IMR-90 (cell line): ENCODE data around the gene CFAP90. TPM values are rescaled to one million over a fixed set of nuclear protein-coding genes. Genes with fewer than 3 reads are reported as not detected.

Experiments
- ATAC-seq: fragments of 200-7000 bp; cut with Tn5 transposase; 2 replicates; pipeline ENCODE4 v1.9.1; 2020; ENCODE audit warnings: low read depth, mild to moderate bottlenecking, moderate library complexity
- BruUV-seq: library from RNA; stranded (reverse); fragments of 400-500 nt; replicated peaks from 2 replicates; lab custom pipeline; 2021; lab: Mats Ljungman, UMichigan
- CTCF ChIA-PET: fragments of 300-600 bp; formaldehyde crosslinking; extraction: SDS; loops from one replicate; lab custom pipeline; 2021; ENCODE audit warnings: antibody characterized with exemption; lab: Yijun Ruan, JAX
- POLR2A ChIA-PET: fragments of 300-600 bp; sonication (Branson Sonifier 250); formaldehyde crosslinking; loops from one replicate; lab custom pipeline; 2022; ENCODE audit warnings: antibody characterized with exemption; ENCODE audit not compliant: unreplicated experiment; lab: Charles Lee
- DNase-seq: peaks from one replicate; pipeline ENCODE4 v3.0.0; 2013
- H2AFZ ChIP-seq: replicated peaks from 2 replicates; pipeline ENCODE3; 2013; ENCODE audit warnings: low read length, mild to moderate bottlenecking; ENCODE audit not compliant: poor library complexity
- H2AK5ac ChIP-seq: 2 replicates; pipeline ENCODE4 v1.6.1; 2013; ENCODE audit warnings: low read depth, low read length, inconsistent platforms
- H2AK9ac ChIP-seq: replicated peaks from 2 replicates; pipeline ENCODE3; 2013; ENCODE audit warnings: mild to moderate bottlenecking, low read depth, low read length, moderate library complexity; ENCODE audit not compliant: poor library complexity
- H2BK120ac ChIP-seq: 2 replicates; pipeline ENCODE4 v1.6.1; 2013; ENCODE audit warnings: low read depth, low read length, inconsistent platforms
- H2BK15ac ChIP-seq: 3 replicates; pipeline ENCODE4 v1.6.1; 2013; ENCODE audit warnings: low read depth, low read length, inconsistent platforms
- H2BK20ac ChIP-seq: 2 replicates; pipeline ENCODE4 v1.6.1; 2013; ENCODE audit warnings: low read depth, mild to moderate bottlenecking, inconsistent platforms, low read length, moderate library complexity
- H2BK5ac ChIP-seq: 2 replicates; pipeline ENCODE4 v1.6.1; 2013; ENCODE audit warnings: mild to moderate bottlenecking, low read depth, low read length, inconsistent platforms; ENCODE audit not compliant: poor library complexity, severe bottlenecking
- H3K14ac ChIP-seq: replicated peaks from 2 replicates; pipeline ENCODE4 v1.6.1; 2013; ENCODE audit warnings: low read depth, low read length, inconsistent platforms
- H3K18ac ChIP-seq: 2 replicates; pipeline ENCODE4 v1.6.1; 2013; ENCODE audit warnings: low read depth, low read length, control low read depth
- H3K23ac ChIP-seq: 2 replicates; pipeline ENCODE4 v1.6.1; 2013; ENCODE audit warnings: low read depth, low read length, inconsistent platforms
- H3K27ac ChIP-seq: 2 replicates; pipeline ENCODE4 v1.5.1; 2013; ENCODE audit warnings: mild to moderate bottlenecking, control low read depth, low read length; ENCODE audit not compliant: insufficient read depth
- H3K27me3 ChIP-seq: 2 replicates; pipeline ENCODE4 v1.6.1; 2013; ENCODE audit warnings: low read length; ENCODE audit not compliant: control insufficient read depth, insufficient read depth
- H3K36me3 ChIP-seq: 2 replicates; pipeline ENCODE4 v1.6.1; 2013; ENCODE audit warnings: low read length, mixed read lengths; ENCODE audit not compliant: control insufficient read depth, insufficient read depth
- H3K4ac ChIP-seq: 2 replicates; pipeline ENCODE4 v1.6.1; 2013; ENCODE audit warnings: low read depth, low read length, inconsistent platforms
- H3K4me1 ChIP-seq: 2 replicates; pipeline ENCODE4 v1.6.1; 2013; ENCODE audit warnings: low read length, mixed read lengths; ENCODE audit not compliant: control insufficient read depth, insufficient read depth
- H3K4me2 ChIP-seq: 2 replicates; pipeline ENCODE4 v1.6.1; 2013; ENCODE audit warnings: low read depth, mild to moderate bottlenecking, control low read depth, low read length, moderate library complexity
- H3K4me3 ChIP-seq: 2 replicates; pipeline ENCODE4 v1.5.1; 2013; ENCODE audit warnings: low read depth, mild to moderate bottlenecking, control low read depth, low read length, moderate library complexity; ENCODE audit not compliant: insufficient read depth
- H3K56ac ChIP-seq: 2 replicates; pipeline ENCODE4 v1.6.1; 2013; ENCODE audit warnings: low read length, inconsistent platforms; ENCODE audit not compliant: insufficient read depth; ENCODE audit errors: extremely low read depth
- H3K79me1 ChIP-seq, 2 experiments: 2 replicates each; pipeline ENCODE4 v1.6.1; 2013; ENCODE audit warnings: low read length in 2 of 2, inconsistent platforms in 1 of 2, low read depth in 1 of 2
- H3K9ac ChIP-seq: 2 replicates; pipeline ENCODE4 v1.6.1; 2013; ENCODE audit warnings: low read depth, low read length, control low read depth
- H3K9me1 ChIP-seq: 2 replicates; pipeline ENCODE4 v1.6.1; 2013; ENCODE audit warnings: low read length, inconsistent platforms; ENCODE audit not compliant: insufficient read depth
- H3K9me3 ChIP-seq: 2 replicates; pipeline ENCODE4 v1.6.1; 2013; ENCODE audit warnings: low read length; ENCODE audit not compliant: control insufficient read depth, insufficient read depth
- H4K20me1 ChIP-seq: 2 replicates; pipeline ENCODE4 v1.6.1; 2013; ENCODE audit warnings: low read length, inconsistent platforms; ENCODE audit not compliant: insufficient read depth
- H4K5ac ChIP-seq: 2 replicates; pipeline ENCODE4 v1.6.1; 2013; ENCODE audit warnings: mild to moderate bottlenecking, low read depth, low read length, control low read depth
- H4K8ac ChIP-seq, 2 experiments: 2 replicates each; pipeline ENCODE4 v1.6.1; 2013; ENCODE audit warnings: low read depth in 2 of 2, low read length in 2 of 2, control low read depth in 1 of 2, inconsistent platforms in 1 of 2
- H4K91ac ChIP-seq: 2 replicates; pipeline ENCODE4 v1.6.1; 2013; ENCODE audit warnings: low read depth, low read length, inconsistent platforms; ENCODE audit not compliant: insufficient read depth
- BHLHE40 ChIP-seq: fragments of 150-350 bp; IDR thresholded peaks from 2 replicates; pipeline ENCODE4 v1.6.1; 2016; ENCODE audit warnings: mild to moderate bottlenecking, low read depth, low read length
- CEBPB ChIP-seq: IDR thresholded peaks from 2 replicates; pipeline ENCODE4 v1.6.1; 2012; ENCODE audit warnings: low read depth, low read length, improper control_type of control experiment
- CHD1 ChIP-seq: IDR thresholded peaks from 2 replicates; pipeline ENCODE4 v1.6.1; 2012; ENCODE audit warnings: low read depth, low read length, improper control_type of control experiment
- FOS ChIP-seq: fragments of 150-350 bp; IDR thresholded peaks from 2 replicates; pipeline ENCODE4 v1.6.1; 2016; ENCODE audit warnings: low read depth, low read length
- MAFK ChIP-seq: IDR thresholded peaks from 2 replicates; pipeline ENCODE4 v1.6.1; 2012; ENCODE audit warnings: low read depth, low read length, improper control_type of control experiment
- MAZ ChIP-seq: IDR thresholded peaks from 2 replicates; pipeline ENCODE4 v1.6.1; 2012; ENCODE audit warnings: low read depth, mild to moderate bottlenecking, low read length, improper control_type of control experiment, moderate library complexity, borderline replicate concordance
- MXI1 ChIP-seq: IDR thresholded peaks from 2 replicates; pipeline ENCODE4 v1.6.1; 2012; ENCODE audit warnings: low read depth, mild to moderate bottlenecking, low read length, moderate library complexity, borderline replicate concordance
- NFE2L2 ChIP-seq: fragments of 150-350 bp; IDR thresholded peaks from 2 replicates; pipeline ENCODE4 v1.6.1; 2016; ENCODE audit warnings: low read depth, mild to moderate bottlenecking, low read length
- POLR2A ChIP-seq: IDR thresholded peaks from 2 replicates; pipeline ENCODE4 v1.6.1; 2012; ENCODE audit warnings: mild to moderate bottlenecking, low read depth, low read length
- RAD21 ChIP-seq: IDR thresholded peaks from 2 replicates; pipeline ENCODE4 v1.6.1; 2012; ENCODE audit warnings: low read length, improper control_type of control experiment
- RCOR1 ChIP-seq: IDR thresholded peaks from 2 replicates; pipeline ENCODE4 v1.6.1; 2012; ENCODE audit warnings: mild to moderate bottlenecking, low read length, improper control_type of control experiment; ENCODE audit not compliant: insufficient replicate concordance
- RFX5 ChIP-seq: IDR thresholded peaks from 2 replicates; pipeline ENCODE4 v1.8.0; 2012; ENCODE audit warnings: low read depth, mild to moderate bottlenecking, low read length, moderate library complexity
- SMC3 ChIP-seq: fragments of 150-350 bp; IDR thresholded peaks from 2 replicates; pipeline ENCODE4 v1.6.1; 2016; ENCODE audit warnings: low read depth, mild to moderate bottlenecking, antibody characterized with exemption, low read length, moderate library complexity
- WGBS, 2 experiments: methylation state at CpG; one replicate each; pipeline versions ENCODE4 v1.1.5 to v1.1.7; 2013; ENCODE audit warnings: missing lambda C conversion rate in 2 of 2; ENCODE audit not compliant: insufficient read length in 1 of 2; ENCODE audit errors: extremely low coverage in 2 of 2; 5-methylcytosine and 5-hydroxymethylcytosine counted together
- dilution Hi-C: fragments of 300-500 bp; cut with HindIII; formaldehyde crosslinking; loops from one replicate; pipeline ENCODE4 v1.14.3; 2018; ENCODE audit warnings: low sequenced_read_pairs; ENCODE audit not compliant: unreplicated experiment
- in situ Hi-C: fragments of 300-500 bp; cut with MboI; formaldehyde crosslinking; loops from 3 replicates; pipeline ENCODE4 v1.14.3; 2019; ENCODE audit warnings: low sequenced_read_pairs, inconsistent platforms, mixed read lengths
- intact Hi-C: fragments of 100-400 bp; cut with micrococcal nuclease; formaldehyde crosslinking; loops from 2 replicates; pipeline ENCODE4 v1.10.0; 2022
- polyA plus RNA-seq, 3 experiments: library from polyadenylated mRNA; depleted of rRNA; stranded (reverse); fragments of >200 nt; gene quantifications; 2 replicates each; pipeline ENCODE4 v1.2.3, GENCODE V29; 2012; ENCODE audit warnings: low replicate concordance in 1 of 3
- total RNA-seq: library from RNA; depleted of rRNA; stranded (reverse); fragments of >200 nt; gene quantifications from 2 replicates; pipeline ENCODE4 v1.2.3, GENCODE V29; 2012
- TF ChIP-seq, protein P1 (sequence below): conservative IDR thresholded peaks from 2 replicates; pipeline ENCODE4 v1.5.1; 2012; ENCODE audit warnings: mild to moderate bottlenecking, low read depth, low read length, improper control_type of control experiment
- TF ChIP-seq, protein P2 (sequence below): fragments of 150-350 bp; IDR thresholded peaks from 2 replicates; pipeline ENCODE4 v1.6.1; 2016; ENCODE audit warnings: low read depth, mild to moderate bottlenecking, low read length, moderate library complexity, borderline replicate concordance
- TF ChIP-seq, protein P3 (sequence below): fragments of 150-350 bp; IDR thresholded peaks from 2 replicates; pipeline ENCODE4 v1.6.1; 2017; ENCODE audit warnings: mild to moderate bottlenecking, antibody characterized with exemption, low read length, low read depth

The CFAP90 gene
- total and polyA plus RNA-seq, 2 of the 4 experiments (the other 2 are of a cell fraction), result 0.09 TPM; not detected in 1

DNA sequence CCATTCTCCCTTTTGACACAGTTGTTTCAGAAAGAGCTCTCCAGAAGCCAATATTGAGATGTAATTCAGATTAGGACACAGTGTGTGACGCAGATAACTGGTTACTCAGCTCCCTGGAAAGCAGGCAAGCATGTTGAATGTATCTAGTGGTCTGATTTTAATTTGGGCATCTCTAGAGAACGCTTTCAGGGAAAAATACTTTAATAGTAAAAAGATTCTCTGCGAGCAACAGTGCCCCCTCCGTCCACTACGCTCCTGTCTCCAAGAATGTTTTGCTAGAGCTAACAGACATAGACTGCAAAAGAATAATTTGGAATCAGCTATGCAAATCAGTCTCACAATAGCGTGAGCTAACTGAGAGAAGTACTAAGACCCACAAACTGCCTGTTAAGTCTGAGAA lies 23.3 kb downstream of the CFAP90 start:
- Histone ChIP-seq H3K9me3 (no peaks in the 10 kb centered on the region), H4K8ac (no peak overlapping the region), H3K9me1 (no peaks in the 10 kb centered on the region), H3K27me3 (peaks cover 2% of the 10 kb centered on the region), H2BK20ac (no peak overlapping the region), H4K5ac (no peak overlapping the region), H2BK5ac (no peak overlapping the region), H3K27ac (no peak overlapping the region), H3K23ac (no peak overlapping the region), H2AFZ (no peak overlapping the region), H2AK5ac (no peak overlapping the region), H3K79me1 (no peaks in the 10 kb centered on the region), H4K91ac (no peak overlapping the region), H2BK15ac (no peak overlapping the region), H2BK120ac (no peak overlapping the region), H3K9ac (no peak overlapping the region), H3K14ac (no peak overlapping the region), H3K18ac (no peak overlapping the region), H3K4ac (no peak overlapping the region), H3K36me3 (no peaks in the 10 kb centered on the region), H3K4me1 (no peaks in the 10 kb centered on the region), H3K4me3 (no peak overlapping the region), H3K56ac (no peak overlapping the region), H4K20me1 (no peaks in the 10 kb centered on the region), H2AK9ac (no peak overlapping the region), H3K4me2 (no peak overlapping the region)
- CTCF ChIA-PET, result no interaction called here
- TF ChIP-seq MAZ (no peak), FOS (no peak), CHD1 (no peak), SMC3 (no peak), CEBPB (no peak), NFE2L2 (no peak), RAD21 (no peak), RFX5 (no peak), MAFK (no peak), BHLHE40 (no peak), RCOR1 (no peak), MXI1 (no peak), POLR2A (no peak)
- TF ChIP-seq, protein P1, sequence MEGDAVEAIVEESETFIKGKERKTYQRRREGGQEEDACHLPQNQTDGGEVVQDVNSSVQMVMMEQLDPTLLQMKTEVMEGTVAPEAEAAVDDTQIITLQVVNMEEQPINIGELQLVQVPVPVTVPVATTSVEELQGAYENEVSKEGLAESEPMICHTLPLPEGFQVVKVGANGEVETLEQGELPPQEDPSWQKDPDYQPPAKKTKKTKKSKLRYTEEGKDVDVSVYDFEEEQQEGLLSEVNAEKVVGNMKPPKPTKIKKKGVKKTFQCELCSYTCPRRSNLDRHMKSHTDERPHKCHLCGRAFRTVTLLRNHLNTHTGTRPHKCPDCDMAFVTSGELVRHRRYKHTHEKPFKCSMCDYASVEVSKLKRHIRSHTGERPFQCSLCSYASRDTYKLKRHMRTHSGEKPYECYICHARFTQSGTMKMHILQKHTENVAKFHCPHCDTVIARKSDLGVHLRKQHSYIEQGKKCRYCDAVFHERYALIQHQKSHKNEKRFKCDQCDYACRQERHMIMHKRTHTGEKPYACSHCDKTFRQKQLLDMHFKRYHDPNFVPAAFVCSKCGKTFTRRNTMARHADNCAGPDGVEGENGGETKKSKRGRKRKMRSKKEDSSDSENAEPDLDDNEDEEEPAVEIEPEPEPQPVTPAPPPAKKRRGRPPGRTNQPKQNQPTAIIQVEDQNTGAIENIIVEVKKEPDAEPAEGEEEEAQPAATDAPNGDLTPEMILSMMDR, result no peak
- TF ChIP-seq, protein P2, sequence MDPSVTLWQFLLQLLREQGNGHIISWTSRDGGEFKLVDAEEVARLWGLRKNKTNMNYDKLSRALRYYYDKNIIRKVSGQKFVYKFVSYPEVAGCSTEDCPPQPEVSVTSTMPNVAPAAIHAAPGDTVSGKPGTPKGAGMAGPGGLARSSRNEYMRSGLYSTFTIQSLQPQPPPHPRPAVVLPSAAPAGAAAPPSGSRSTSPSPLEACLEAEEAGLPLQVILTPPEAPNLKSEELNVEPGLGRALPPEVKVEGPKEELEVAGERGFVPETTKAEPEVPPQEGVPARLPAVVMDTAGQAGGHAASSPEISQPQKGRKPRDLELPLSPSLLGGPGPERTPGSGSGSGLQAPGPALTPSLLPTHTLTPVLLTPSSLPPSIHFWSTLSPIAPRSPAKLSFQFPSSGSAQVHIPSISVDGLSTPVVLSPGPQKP, result no peak
- TF ChIP-seq, protein P3, sequence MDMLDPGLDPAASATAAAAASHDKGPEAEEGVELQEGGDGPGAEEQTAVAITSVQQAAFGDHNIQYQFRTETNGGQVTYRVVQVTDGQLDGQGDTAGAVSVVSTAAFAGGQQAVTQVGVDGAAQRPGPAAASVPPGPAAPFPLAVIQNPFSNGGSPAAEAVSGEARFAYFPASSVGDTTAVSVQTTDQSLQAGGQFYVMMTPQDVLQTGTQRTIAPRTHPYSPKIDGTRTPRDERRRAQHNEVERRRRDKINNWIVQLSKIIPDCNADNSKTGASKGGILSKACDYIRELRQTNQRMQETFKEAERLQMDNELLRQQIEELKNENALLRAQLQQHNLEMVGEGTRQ, result no peak
- dilution Hi-C loops (no loop called here), intact Hi-C loops (no loop called here), in situ Hi-C loops (no loop called here)
- BruUV-seq, result no TSS peak
- POLR2A ChIA-PET, result no interaction called here
- ATAC-seq (no peak; the same call in 1 of the 2 replicates), DNase-seq (no peak)
- WGBS, 2 experiments, result 60% methylated on average over 2 of the region's 6 CpGs; no CpG with 5 or more reads in 1 of the 2 experiments
